GM21390 (cell line): ENCODE measurements around the gene FUT3.
"Not testable (repeated sequence)": the region's sequence is repeated elsewhere in the genome, so short reads cannot be mapped to it uniquely, and the experiment has no call there.

Experiments
- ATAC-seq: cut with Tn5 transposase; IDR thresholded peaks from one replicate; pipeline ENCODE4 v1.9.1; 2021; ENCODE audit not compliant: unreplicated experiment

Gene FUT3

GRCh38 chr19:5851302-5851701, at the start of gene FUT3:
Gene FUT3 (minus strand): TSS chr19:5851449.
- no peak for ATAC-seq

GRCh38 chr19:5900976-5901375, 49.7 kb upstream of the FUT3 start:
- ATAC-seq = no peak

- no peak for ATAC-seq
Measured at GRCh38 chr19:5899728-5900526, 48.7 kb upstream of the FUT3 start.

GRCh38 chr19:5897189-5897969, 46.1 kb upstream of the FUT3 start:
- ATAC-seq = no peak

GRCh38 chr19:5896365-5897076, 45.3 kb upstream of the FUT3 start:
- ATAC-seq = no peak

GRCh38 chr19:5895890-5896289, 44.6 kb upstream of the FUT3 start:
- ATAC-seq = no peak

- ATAC-seq = no peak
Measured at GRCh38 chr19:5895409-5895808, 44.2 kb upstream of the FUT3 start.

GRCh38 chr19:5894704-5895349, 43.6 kb upstream of the FUT3 start:
- ATAC-seq = no peak

GRCh38 chr19:5893907-5894703, 42.9 kb upstream of the FUT3 start:
- ATAC-seq = no peak

- ATAC-seq = no peak
Measured at GRCh38 chr19:5893296-5893903, 42.2 kb upstream of the FUT3 start.

- no peak for ATAC-seq
Measured at GRCh38 chr19:5892772-5893275, 41.6 kb upstream of the FUT3 start.

GRCh38 chr19:5891938-5892771, 40.9 kb upstream of the FUT3 start:
- no peak for ATAC-seq

- no peak for ATAC-seq
Measured at GRCh38 chr19:5891572-5891937, 40.3 kb upstream of the FUT3 start.

GRCh38 chr19:5890099-5890498, 38.9 kb upstream of the FUT3 start:
- ATAC-seq = no peak

GRCh38 chr19:5889288-5889971, 38.2 kb upstream of the FUT3 start:
- ATAC-seq = no peak

- ATAC-seq = not testable (repeated sequence)
Measured at GRCh38 chr19:5884065-5884811, 33.0 kb upstream of the FUT3 start.

- not testable (repeated sequence) for ATAC-seq
Measured at GRCh38 chr19:5883157-5883873, 32.1 kb upstream of the FUT3 start.
